Measurements from ENCODE around the gene AGBL2.

Gene AGBL2

DNA sequence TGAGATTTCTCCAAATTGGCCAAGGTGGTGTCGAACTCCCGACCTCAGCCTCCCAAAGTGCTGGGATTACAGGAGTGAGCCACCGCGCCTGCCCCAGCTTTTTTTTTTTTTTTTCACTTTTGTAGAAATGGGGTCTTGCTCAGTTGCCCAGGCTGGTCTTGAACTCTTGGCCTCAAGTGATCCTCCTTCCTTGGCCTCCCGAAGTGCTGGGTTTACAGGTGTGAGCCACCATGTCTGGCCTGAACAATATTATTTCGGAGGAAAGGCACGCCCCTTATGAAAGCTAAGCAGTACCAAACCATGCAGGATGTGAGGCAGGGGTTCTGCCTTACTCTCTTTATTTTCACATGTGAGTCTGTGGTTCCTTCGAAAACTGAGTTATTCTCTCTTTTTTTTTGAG lies 88.9 kb downstream of the AGBL2 start:
- DNase-seq = no peak

GRCh38 chr11:47620836-47621378 lies 94.3 kb downstream of the AGBL2 start:
- no peak for DNase-seq

DNA sequence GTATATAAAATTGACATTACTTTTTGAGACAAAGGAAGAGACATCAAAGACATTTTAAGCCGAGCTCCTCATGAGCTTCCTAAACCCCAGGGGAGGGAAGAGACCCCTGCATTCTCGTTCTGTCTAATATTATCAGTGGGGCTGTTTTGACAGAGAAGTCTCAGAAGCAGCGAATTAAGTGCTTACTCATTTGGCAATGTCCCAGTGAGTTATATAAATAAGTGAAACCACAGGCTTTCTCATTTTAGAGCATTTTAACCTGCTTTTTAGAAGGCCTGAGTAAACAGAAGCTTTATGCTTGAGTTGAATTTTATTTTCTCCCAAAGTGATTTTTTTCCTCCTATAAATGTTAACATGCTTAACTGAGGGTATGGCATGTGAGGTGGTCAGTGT lies 97.8 kb downstream of the AGBL2 start:
- no peak for DNase-seq

- peak; percentile 65 to 80 (median 72) for DNase-seq
Measured at GRCh38 chr11:47616726-47617416, 98.3 kb downstream of the AGBL2 start.

GRCh38 chr11:47615249-47615648 lies 99.9 kb downstream of the AGBL2 start:
- DNase-seq = no peak

DNA sequence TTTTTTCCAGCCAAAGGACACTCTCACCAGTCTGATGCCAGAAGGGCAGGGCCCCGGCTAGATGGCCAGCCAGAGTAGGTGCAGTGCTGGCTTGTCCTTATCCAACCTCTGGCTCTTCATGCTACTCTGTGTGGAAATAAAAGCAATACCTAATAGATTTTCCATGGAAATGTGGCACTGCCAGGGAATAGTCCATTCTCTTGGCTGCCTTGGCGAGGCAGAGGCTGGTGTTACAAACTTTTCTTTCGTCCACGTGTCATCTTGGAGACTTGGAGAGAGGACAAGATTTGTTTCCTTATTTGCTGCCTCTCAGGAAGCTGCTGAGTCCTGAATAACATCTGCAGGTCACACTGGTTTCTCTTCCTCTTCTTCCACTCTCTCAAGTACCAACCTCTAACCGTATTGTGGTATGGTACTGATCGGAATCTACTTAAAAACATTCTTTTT lies 103.8 kb downstream of the AGBL2 start:
- DNase-seq = peak; percentile 58 to 85 (median 74)

- no peak for DNase-seq
Measured at GRCh38 chr11:47609675-47610074, 105.5 kb downstream of the AGBL2 start.
